ENCODE data around the gene CPA5.
"Not testable (repeated sequence)": the region's sequence is repeated elsewhere in the genome, so short reads cannot be mapped to it uniquely, and the experiment has no call there.

CPA5 gene

DNA sequence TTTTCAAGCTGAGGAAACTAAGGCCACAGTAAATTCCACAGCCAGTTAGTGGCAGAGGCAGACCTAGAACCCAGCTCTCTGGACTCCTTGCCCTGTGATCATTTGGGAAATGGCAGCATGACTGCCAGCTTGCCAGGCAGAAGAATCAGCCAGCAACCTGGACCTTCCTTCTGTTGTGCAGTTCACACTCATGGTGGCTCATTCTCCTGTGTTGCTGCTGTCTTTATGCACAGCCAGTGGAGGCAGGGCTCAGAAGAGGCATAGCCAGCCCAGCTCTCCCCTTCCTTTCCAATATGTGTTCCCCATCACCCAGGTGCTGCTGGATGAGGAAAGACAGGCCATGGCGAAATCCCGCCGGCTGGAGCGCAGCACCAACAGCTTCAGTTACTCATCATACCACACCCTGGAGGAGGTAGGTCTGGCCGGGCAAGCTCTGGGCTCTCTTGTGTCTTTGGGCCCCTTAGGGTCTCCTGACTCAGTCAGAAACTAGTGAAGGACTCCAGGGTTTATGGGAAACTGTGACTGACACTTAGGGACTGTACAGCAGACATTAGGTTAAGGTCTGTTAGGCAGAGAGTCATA lies 14.8 kb downstream of the CPA5 start:
- DNase-seq: no peak

- DNase-seq: no peak
Observed at GRCh38 chr7:130360518-130360917, 15.9 kb downstream of the CPA5 start.

DNA sequence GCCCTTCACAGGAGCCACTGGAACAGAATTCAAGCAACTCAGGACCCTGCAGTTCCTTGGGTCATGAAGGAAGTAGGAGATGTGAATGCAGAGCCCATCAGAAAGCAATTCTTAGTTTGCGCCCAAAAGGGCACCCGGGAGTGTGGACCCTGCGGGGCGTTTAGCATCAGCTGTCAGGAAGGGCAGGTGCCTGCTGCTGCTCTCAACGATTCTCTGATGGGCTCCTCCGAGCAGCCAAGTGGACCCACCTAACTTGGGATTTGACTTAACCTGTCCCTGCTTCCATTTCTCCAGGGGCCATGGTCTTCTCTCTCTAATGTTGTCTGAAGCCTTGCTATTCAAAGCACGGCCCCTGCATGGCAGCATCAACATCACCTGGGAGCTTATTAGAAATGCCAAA lies 17.1 kb downstream of the CPA5 start:
- no peak for DNase-seq

GRCh38 chr7:130362251-130362816 lies 17.7 kb downstream of the CPA5 start:
- DNase-seq: no peak

DNA sequence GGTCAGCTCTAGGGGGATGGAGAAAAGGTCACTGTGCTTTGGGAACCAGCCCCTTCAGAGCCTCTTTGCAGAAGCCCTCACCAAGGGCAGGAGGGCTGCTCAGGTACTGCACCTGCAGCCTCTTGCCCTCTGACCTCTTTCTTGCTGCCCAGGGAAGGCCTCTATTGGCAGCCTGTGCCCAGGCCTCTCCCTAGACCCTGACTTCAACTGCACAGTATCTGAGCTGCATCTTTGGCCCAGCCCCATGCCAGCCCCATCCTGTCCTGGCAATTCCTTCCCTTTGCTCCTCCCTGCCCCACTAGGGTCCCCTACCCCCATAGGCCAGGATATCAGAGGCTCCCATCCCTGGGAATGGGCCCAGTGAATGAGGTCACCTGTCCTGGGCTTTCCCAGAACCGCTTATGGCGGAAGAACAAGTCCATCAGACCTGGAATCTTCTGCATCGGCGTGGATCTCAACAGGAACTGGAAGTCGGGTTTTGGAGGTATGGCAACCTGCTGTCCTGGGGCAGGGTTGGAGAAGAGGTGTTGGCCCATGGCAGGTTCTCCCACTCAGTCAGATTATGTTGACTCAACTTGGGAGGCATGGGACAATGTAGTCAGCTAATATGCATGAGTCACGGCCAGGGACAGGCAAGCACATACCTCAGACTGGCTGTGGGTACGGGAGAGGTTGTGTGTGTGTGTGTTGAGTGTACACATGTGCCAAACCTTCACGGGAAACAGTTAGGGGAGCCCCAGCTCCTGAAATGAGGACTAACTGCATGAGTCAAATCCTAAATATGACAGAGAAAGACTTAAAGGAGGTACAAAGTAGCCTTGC lies 18.6 kb downstream of the CPA5 start:
- DNase-seq: no peak

DNA sequence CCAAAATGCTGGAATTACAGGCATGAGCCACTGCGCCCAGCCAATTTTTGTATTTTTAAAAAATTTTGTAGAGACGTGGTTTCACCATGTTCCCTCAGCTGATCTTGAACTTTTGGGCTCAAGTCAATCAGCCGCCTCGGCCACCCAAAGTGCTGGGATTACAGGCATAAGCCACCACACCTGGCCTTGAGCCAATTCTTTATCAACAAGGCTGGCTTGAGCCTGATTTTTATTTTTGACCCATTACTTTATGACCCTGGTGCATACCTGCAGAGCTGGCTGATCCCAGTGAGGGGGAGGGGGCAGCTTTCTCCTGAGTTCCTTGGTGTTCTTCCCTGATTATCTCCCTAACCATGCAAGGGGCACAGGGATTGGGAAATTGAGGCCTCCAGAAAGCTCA lies 19.8 kb downstream of the CPA5 start:
- no peak for DNase-seq

DNA sequence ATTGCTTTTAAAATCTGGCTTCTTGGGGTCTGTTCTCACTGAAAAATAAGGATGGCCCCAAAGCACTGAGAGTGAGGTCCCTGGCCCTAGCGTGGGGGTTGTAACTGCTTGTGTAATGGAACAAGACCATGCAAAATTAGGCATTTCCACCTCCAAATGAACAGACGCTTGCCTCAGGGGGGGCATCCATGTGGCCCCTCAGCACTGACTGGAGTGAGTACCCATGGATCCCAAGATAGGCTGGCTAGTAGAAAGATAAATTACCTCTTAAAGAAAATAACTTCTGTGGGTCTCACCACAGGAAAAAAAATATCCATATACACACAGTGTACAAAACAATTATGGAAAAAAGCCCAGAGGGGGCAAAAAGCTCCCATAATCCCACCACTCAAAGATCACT lies 20.5 kb downstream of the CPA5 start:
- no peak for DNase-seq

- DNase-seq: no peak
Observed at GRCh38 chr7:130365511-130366441, 21.2 kb downstream of the CPA5 start.

GRCh38 chr7:130366564-130366963 lies 21.9 kb downstream of the CPA5 start:
- DNase-seq: no peak

- DNase-seq: no peak
Observed at GRCh38 chr7:130367088-130367755, 22.6 kb downstream of the CPA5 start.

GRCh38 chr7:130367836-130368746 lies 23.5 kb downstream of the CPA5 start:
- DNase-seq: no peak

DNA sequence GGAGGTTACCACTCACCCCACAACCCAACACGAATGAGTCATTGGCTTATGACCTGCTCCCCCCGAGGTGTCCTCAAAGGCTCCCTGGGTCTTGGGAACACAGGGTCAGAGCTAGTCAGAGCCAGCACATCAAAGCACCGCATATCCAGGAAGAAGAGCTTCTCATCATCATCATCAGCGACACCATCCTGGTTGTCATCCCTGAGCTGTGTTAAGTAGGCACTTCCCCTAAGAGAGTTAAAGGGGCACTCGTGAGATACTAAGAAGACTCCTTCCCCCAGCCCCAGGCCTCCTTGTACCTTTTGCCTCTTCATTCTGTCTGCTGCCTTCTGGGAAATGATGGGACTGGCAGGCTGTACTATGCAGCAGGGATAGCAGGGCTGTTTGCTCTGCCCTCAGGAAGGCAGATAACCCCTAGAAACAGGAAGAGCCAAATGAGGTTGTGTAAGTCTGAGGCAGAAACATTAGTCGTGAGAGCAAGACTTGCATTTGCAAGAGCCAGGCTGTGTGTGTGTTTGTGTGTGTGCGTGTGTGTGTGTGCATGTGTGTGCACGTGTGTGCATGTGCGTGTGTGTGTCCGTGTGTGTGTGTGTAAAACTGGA lies 24.6 kb downstream of the CPA5 start:
- no peak for DNase-seq

DNA sequence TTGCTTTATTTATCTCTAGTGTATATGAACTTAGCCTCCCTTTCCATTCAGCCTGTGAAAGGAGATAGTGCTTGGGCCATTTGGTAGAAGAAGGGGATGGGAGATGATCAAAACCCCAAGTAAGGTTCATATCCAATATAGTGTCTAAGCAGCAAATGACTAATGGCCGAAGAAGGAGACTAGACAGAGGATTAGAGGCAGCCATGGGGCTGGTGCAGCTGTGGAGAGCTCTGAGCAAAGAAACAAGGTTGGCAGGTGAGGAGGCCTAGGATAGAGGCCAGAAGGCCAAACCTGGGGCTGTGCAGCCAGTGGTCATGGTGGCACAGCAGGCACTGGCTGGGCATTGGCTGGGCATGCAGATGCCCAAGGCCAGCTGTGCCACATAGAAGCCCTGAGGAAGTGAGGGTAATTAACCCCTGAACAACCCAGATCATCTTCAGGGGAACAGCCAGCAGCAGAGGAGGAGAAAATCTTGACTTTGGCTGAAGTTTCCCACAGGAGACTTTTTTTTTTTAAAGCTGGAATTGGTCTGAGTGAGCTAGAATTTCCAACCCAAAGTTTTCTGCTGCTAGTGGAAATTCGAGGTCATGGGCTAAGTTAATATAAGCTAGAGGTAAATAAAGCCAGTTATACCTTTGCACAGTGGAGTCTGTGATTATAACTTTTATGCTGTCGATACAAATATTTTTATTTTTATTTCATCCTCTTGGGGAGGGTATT lies 25.4 kb downstream of the CPA5 start:
- DNase-seq: no peak

DNA sequence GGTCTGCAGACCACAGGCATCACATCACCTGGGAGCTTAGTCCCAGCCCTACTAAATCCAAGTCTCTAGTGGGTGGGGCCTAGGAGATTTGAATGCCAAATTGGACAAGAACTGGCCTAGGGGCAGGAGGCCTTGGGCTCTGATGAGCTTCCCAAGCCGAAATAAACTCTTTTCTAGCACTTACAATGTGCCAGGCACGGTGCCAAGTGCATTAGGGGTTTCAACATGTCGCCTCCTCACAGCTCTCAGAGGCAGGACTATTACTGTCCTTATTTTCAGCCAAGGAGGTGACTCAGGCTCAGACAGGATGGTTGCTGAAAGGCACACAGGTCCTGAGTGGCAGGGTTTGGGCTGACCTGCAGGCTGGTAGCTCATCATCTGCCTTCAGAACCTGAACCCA lies 26.4 kb downstream of the CPA5 start:
- DNase-seq: no peak

GRCh38 chr7:130372402-130373165 lies 28.0 kb downstream of the CPA5 start:
- no peak for DNase-seq

GRCh38 chr7:130374507-130374906 lies 29.9 kb downstream of the CPA5 start:
- DNase-seq: no peak

DNA sequence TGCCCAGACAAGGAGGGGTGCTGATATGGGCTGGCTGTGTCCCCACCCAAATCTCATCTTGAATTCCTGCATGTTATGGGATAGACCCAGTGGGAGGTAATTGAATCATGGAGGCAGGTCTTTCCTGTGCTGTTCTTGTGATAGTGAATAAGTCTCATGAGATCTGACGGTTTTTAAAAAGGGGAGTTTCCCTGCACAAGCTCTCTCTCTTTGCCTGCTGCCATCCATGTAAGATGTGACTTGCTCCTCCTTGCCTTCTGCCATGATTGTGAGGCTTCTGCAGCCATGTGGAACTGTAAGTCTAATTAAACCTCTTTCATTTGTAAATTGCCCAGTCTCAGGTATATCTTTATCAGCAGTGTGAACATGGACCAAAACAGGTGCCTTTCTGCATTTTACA lies 31.8 kb downstream of the CPA5 start:
- DNase-seq: not testable (repeated sequence)

DNA sequence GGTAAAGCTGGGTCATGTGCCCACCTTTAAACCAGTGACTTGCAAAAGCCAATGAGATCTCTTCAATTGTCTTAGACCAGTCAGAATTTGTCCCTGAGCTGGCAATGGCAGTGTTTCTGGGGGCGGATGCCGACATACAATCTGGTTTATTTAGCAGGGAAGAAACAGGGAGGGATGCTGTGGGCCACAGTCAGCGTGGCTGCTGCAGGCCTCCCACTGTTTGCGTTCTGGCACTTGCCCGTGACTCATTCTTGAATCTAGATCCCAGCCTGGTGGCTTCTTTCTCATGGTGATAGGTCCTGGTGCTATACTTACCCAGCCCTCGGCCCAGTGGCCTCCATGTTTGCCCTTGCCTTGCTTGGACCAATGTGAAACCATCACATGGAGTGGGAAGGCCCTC lies 32.6 kb downstream of the CPA5 start:
- DNase-seq: no peak

DNA sequence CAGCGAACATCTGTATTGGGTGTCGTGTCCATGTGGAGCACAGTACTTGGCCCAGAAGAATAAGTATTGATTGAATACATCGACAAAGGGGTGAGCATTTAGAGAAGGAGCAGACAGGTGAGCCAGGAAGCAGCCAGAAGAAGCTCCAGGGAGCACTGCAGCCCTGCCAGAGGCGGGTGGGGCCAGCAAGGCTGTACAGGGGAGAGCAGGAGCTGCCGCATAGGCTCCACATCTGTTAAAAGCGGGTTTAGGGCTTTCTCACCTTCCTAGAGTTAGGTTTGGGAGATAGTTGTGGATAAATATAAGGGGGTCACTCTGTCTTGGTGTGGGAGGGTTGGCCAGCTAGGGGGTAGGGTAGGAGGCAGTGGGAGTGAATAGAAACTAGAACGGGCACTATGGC lies 34.4 kb downstream of the CPA5 start:
- DNase-seq: no peak

GRCh38 chr7:130379532-130379920 lies 34.9 kb downstream of the CPA5 start:
- DNase-seq: no peak

Data from activated CD4-positive, alpha-beta T cell treated with anti-CD3 and anti-CD28 coated beads, Interleukin-2, amount 50 U/mL, for 1 hour (primary cell).